Airway epithelial cell (primary cell): Measurements from ENCODE around the gene TMEM44. TPM values are rescaled to one million over a fixed set of nuclear protein-coding genes. Genes with fewer than 3 reads are reported as not detected.

ENCODE experiments used
- total RNA-seq: library from RNA; depleted of rRNA; stranded (reverse); fragments of >200 nt; gene quantifications from 2 replicates; pipeline ENCODE4 v1.2.3, GENCODE V29; 2015

The TMEM44 gene
- 8.1 and 9.5 TPM in 2 replicates for total RNA-seq

GRCh38 chr3:194633349-194634004, at the start of gene TMEM44:
Gene TMEM44 (minus strand): TSS chr3:194633419. CDS start chr3:194633215, 204 bp downstream.

GRCh38 chr3:194671900-194672808, 38.9 kb upstream of the TMEM44 start, which contains the start of gene LSG1:
Gene LSG1 (minus strand): TSS chr3:194672191. CDS start chr3:194672162, 29 bp downstream.

Other genes starting within 250 kb of the TMEM44 start
- not detected in 2 replicates for gene GP5, start 234.2 kb downstream of the TMEM44 start, total RNA-seq
- 80.5 and 91.3 TPM in 2 replicates for gene ATP13A3, start 146.4 kb downstream of the TMEM44 start, total RNA-seq
- 20.5 and 27.9 TPM in 2 replicates for gene LSG1, start 38.8 kb upstream of the TMEM44 start, total RNA-seq
- 2.6 and 4.1 TPM in 2 replicates for gene FAM43A, start 52.5 kb upstream of the TMEM44 start, total RNA-seq